Neural cell (in vitro differentiated cells): ENCODE measurements around the gene NFIB.

Source experiments
- SMC3 ChIP-seq: fragments of 450-650 bp; conservative IDR thresholded peaks from 2 replicates; pipeline ENCODE4 v1.6.1; 2014; ENCODE audit warnings: antibody characterized with exemption, mild to moderate bottlenecking, moderate library complexity; ENCODE audit not compliant: poor library complexity
- TF ChIP-seq, protein P1 (sequence below): fragments of 450-650 bp; IDR thresholded peaks from 2 replicates; pipeline ENCODE4 v1.5.1; 2014; ENCODE audit warnings: antibody characterized with exemption, mild to moderate bottlenecking, moderate library complexity; ENCODE audit not compliant: poor library complexity, severe bottlenecking

DNA sequence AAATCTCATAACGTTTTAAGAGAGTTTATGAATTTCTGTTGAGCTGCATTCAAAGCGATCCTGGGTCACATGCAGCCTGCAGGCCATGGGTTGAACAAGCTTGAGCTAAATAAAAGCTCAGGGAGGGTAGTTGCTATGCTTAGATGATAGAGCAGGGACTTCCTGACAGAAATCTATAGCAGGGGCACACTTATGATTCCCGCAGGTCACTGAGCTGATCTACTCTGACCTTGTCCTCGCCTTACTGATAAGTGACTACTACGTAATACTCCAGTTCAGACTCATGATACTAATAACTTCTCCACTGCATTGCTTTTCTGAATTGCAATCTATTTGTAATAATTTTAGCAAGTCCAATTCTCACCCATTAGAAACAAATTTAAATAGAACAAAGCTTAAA, 90.9 kb downstream of the NFIB start:
- TF ChIP-seq, protein P1, sequence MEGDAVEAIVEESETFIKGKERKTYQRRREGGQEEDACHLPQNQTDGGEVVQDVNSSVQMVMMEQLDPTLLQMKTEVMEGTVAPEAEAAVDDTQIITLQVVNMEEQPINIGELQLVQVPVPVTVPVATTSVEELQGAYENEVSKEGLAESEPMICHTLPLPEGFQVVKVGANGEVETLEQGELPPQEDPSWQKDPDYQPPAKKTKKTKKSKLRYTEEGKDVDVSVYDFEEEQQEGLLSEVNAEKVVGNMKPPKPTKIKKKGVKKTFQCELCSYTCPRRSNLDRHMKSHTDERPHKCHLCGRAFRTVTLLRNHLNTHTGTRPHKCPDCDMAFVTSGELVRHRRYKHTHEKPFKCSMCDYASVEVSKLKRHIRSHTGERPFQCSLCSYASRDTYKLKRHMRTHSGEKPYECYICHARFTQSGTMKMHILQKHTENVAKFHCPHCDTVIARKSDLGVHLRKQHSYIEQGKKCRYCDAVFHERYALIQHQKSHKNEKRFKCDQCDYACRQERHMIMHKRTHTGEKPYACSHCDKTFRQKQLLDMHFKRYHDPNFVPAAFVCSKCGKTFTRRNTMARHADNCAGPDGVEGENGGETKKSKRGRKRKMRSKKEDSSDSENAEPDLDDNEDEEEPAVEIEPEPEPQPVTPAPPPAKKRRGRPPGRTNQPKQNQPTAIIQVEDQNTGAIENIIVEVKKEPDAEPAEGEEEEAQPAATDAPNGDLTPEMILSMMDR: no peak
- no peak for TF ChIP-seq SMC3
